ENCODE data around the gene GPT2.

Gene GPT2

DNA sequence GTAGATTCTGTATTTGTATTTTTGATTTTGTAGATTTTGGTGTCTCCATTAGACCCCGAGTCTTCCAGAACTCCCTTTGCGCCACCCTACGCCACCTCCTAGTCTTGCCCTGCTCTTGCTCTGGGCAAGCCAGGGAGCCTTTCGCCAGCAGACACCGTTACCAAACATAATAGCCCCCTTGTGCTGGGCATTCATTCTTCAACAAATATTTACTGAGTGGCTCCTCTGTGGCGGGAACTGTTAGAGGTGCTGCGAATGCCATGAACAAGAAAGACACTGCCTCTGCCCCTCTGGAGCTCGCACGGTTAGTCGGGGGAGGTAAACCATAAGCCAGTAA, 841 bp upstream of the GPT2 start:
- no peaks in the 10 kb centered on the region for H4K20me1 ChIP-seq (ENCODE audit: insufficient read depth)
- TF ChIP-seq, protein P1, sequence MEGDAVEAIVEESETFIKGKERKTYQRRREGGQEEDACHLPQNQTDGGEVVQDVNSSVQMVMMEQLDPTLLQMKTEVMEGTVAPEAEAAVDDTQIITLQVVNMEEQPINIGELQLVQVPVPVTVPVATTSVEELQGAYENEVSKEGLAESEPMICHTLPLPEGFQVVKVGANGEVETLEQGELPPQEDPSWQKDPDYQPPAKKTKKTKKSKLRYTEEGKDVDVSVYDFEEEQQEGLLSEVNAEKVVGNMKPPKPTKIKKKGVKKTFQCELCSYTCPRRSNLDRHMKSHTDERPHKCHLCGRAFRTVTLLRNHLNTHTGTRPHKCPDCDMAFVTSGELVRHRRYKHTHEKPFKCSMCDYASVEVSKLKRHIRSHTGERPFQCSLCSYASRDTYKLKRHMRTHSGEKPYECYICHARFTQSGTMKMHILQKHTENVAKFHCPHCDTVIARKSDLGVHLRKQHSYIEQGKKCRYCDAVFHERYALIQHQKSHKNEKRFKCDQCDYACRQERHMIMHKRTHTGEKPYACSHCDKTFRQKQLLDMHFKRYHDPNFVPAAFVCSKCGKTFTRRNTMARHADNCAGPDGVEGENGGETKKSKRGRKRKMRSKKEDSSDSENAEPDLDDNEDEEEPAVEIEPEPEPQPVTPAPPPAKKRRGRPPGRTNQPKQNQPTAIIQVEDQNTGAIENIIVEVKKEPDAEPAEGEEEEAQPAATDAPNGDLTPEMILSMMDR (conservative IDR thresholded peaks at IDR 0.05; ENCODE audit: low read depth, low read length): no peak
- peaks cover 15% of the 10 kb centered on the region for H3K4me1 ChIP-seq (ENCODE audit: low read depth, poor library complexity, severe bottlenecking)
- peak overlapping the region; percentile 37 for H3K4me2 ChIP-seq
- H3K27ac ChIP-seq: peak overlapping the region; percentile 41; the same call in 1 of the 2 replicates
- H3K79me2 ChIP-seq (ENCODE audit: insufficient read depth, low read depth): no peaks in the 10 kb centered on the region
- no peak overlapping the region for H3K4me3 ChIP-seq (IDR thresholded peaks at IDR 0.05; ENCODE audit: insufficient read depth, low read depth, low read length)
- no peaks in the 10 kb centered on the region for H3K36me3 ChIP-seq (ENCODE audit: insufficient read depth)
- peak overlapping the region; percentile 70; the same call in 1 of the 2 replicates for H3K9ac ChIP-seq
- H2AFZ ChIP-seq (ENCODE audit: low read depth): peak overlapping the region; percentile 74
- no peaks in the 10 kb centered on the region for H3K27me3 ChIP-seq (ENCODE audit: insufficient read depth, low read depth)

DNA sequence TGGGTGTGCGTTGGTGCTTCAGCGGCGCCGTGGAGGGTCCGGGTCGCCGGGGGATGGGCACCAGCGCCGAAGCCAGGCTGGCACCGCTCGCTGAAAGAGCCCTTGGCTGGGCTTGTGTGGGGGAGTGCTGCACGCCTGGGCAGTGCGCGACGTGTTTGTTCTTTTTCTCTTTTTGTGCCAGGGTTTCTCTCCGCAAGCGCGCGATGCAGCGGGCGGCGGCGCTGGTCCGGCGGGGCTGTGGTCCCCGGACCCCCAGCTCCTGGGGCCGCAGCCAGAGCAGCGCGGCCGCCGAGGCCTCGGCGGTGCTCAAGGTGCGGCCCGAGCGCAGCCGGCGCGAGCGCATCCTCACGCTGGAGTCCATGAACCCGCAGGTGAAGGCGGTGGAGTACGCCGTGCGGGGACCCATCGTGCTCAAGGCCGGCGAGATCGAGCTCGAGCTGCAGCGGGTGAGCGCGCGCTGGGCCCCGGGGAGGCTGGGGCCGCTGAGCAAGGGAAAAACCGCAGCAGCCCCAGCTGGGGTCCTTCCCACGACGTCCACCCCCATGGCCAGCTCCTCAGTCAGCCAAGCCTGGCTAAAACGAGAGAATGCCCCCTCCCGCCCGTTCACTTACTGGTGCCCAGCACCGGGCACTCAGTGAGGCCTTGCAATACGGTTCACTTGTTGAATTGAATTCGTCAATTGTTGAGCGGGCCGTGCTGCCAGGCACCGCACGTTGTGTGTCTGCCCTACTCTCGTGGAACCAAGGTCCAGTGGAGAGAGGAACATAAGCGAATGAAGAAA, 541 bp downstream of the GPT2 start:
- Histone ChIP-seq H3K4me2 (peak overlapping the region; percentile 88), H3K27ac (no peak overlapping the region), H3K36me3 (ENCODE audit: insufficient read depth) (no peaks in the 10 kb centered on the region), H4K20me1 (ENCODE audit: insufficient read depth) (no peaks in the 10 kb centered on the region), H3K9ac (peak overlapping the region; percentile 70; the same call in 1 of the 2 replicates), H3K27me3 (ENCODE audit: insufficient read depth, low read depth) (no peaks in the 10 kb centered on the region), H3K4me3 (IDR thresholded peaks at IDR 0.05; ENCODE audit: insufficient read depth, low read depth, low read length) (no peak overlapping the region), H3K79me2 (ENCODE audit: insufficient read depth, low read depth) (no peaks in the 10 kb centered on the region), H2AFZ (ENCODE audit: low read depth) (peak overlapping the region; percentile 74), H3K4me1 (ENCODE audit: low read depth, poor library complexity, severe bottlenecking) (peaks cover 21% of the 10 kb centered on the region)
- TF ChIP-seq, protein P1 (conservative IDR thresholded peaks at IDR 0.05; ENCODE audit: low read depth, low read length): no peak

DNA sequence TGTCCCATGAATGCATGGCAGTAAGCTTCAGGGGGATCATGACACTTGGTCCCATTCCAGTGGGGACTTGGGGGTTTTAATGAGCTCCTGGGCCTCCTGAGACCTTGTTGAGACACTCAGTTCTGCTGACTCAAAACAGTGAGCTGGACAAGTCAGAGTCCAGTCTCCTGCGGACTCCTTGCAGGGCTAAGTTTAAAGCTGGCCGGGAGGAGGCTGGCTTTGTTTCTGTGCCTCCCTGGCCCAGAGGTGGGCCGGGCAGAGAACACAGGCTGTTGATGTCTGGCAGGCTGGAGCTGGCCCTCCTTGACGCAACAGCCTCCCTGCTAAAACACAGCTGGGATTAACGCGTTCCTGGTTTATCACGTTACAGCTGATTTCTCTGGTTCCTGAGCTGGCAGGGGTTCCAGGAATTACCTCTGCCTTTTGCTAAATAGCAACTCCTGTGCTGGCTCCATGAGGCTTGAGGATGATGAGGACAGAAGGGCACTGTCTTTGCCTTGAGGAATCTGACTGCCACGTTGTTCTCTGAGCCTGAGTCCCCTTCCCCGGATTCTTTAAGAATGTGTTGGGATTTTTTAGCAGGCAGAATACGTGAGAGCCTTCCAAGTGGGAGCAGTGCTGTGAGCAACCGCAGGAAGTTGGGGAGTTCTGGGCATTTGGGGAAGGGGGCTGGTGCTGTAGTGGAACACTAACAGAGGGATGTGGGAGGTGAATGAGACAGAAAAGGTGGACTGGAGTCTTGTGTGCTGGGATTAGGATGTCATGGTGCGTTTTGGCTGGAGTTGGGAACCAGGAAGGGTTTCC, 2.0 kb downstream of the GPT2 start:
- Histone ChIP-seq H3K4me3 (IDR thresholded peaks at IDR 0.05; ENCODE audit: insufficient read depth, low read depth, low read length) (no peak overlapping the region), H3K79me2 (ENCODE audit: insufficient read depth, low read depth) (peaks cover 4% of the 10 kb centered on the region; the same call in 1 of the 2 replicates), H3K36me3 (ENCODE audit: insufficient read depth) (no peaks in the 10 kb centered on the region), H3K27ac (no peak overlapping the region), H2AFZ (ENCODE audit: low read depth) (no peak overlapping the region), H3K4me1 (ENCODE audit: low read depth, poor library complexity, severe bottlenecking) (peaks cover 30% of the 10 kb centered on the region), H3K27me3 (ENCODE audit: insufficient read depth, low read depth) (no peaks in the 10 kb centered on the region), H3K4me2 (0 out of 2 replicates have a peak overlapping the region, but pooled peaks have one; percentile 88), H4K20me1 (ENCODE audit: insufficient read depth) (no peaks in the 10 kb centered on the region), H3K9ac (no peak overlapping the region)
- TF ChIP-seq, protein P1 (conservative IDR thresholded peaks at IDR 0.05; ENCODE audit: low read depth, low read length): no peak

DNA sequence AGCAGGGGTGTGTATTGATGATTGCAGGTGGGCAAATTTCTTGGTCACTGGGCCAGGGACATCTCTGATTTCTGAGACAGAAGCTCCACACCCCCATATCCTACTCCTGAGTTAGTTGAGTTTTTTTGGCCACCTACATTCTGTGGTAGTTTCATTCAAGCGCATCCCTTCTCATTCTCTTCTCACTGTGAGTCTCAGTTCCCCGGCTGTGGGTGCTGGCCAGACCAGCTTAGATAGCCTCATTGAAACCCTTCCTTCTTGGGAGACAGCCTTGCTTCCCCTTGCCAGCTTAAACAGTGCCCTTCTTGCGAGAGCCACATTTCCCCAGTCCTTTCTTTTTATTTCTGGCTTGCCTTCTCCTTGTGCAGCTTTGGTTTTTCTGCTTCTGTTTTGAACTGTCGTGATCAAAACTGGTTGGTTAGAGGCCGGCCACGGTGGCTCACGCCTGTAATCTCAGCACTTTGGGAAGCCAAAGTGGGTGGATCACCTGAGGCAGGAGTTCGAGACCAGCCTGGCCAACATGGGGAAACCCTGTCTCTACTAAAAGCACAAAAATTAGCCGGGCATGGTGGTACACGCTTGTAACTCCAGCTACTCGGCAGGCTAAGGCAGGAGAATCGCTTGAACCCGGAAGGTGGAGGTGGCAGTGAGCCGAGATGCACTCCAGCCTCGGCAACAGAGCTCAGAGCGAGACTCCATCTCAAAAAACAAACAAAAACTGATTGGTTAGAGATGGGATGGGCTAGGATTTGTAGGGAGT, 2.8 kb downstream of the GPT2 start:
- Histone ChIP-seq H3K4me2 (no peak overlapping the region), H4K20me1 (ENCODE audit: insufficient read depth) (no peaks in the 10 kb centered on the region), H3K27ac (no peak overlapping the region), H3K4me3 (IDR thresholded peaks at IDR 0.05; ENCODE audit: insufficient read depth, low read depth, low read length) (no peak overlapping the region), H3K79me2 (ENCODE audit: insufficient read depth, low read depth) (peaks cover 4% of the 10 kb centered on the region; the same call in 1 of the 2 replicates), H3K36me3 (ENCODE audit: insufficient read depth) (no peaks in the 10 kb centered on the region), H3K4me1 (ENCODE audit: low read depth, poor library complexity, severe bottlenecking) (peaks cover 30% of the 10 kb centered on the region), H2AFZ (ENCODE audit: low read depth) (no peak overlapping the region), H3K27me3 (ENCODE audit: insufficient read depth, low read depth) (no peaks in the 10 kb centered on the region), H3K9ac (no peak overlapping the region)
- TF ChIP-seq, protein P1 (conservative IDR thresholded peaks at IDR 0.05; ENCODE audit: low read depth, low read length): no peak
